Measurements from ENCODE around the gene IGSF21. TPM values are rescaled to one million over a fixed set of nuclear protein-coding genes. Genes with fewer than 3 reads are reported as not detected.

Gene IGSF21
- total and polyA plus RNA-seq, 2 of the 8 experiments (the other 6 are each of a cell fraction or from before 2014, with no cell fraction given), result 22.5 to 28.5 TPM

- Histone ChIP-seq H4K20me1 (replicated peaks in 1 of 2; ENCODE audit: control insufficient read depth in 1 of 2, insufficient read depth in 2 of 2, low read length in 2 of 2) (no peaks in the 10 kb centered on the region), H3K23me2 (ENCODE audit: low read depth, low read length) (no peaks in the 10 kb centered on the region), H3K79me1 (ENCODE audit: low read depth, low read length) (peaks cover 3% of the 10 kb centered on the region; the same call in 1 of the 2 replicates), H2AK5ac (ENCODE audit: low read depth, low read length) (no peak overlapping the region; the same call in 1 of the 2 replicates), H3K9me3 (ENCODE audit: insufficient read depth in 2 of 2, low read depth in 1 of 2, low read length in 1 of 2) (0 out of 4 replicates have a peak, but pooled peaks cover 0 to 3% of the 10 kb centered on the region in 2 experiments), H3K14ac (ENCODE audit: insufficient read length) (no peak overlapping the region), H3K9ac (replicated peaks in 1 of 4; ENCODE audit: extremely low read depth in 1 of 4, low read depth in 3 of 4, low read length in 3 of 4) (no peak overlapping the region), H3K4ac (replicated peaks; ENCODE audit: insufficient read length, low read depth, low read length) (no peak overlapping the region), H3K18ac (ENCODE audit: extremely low read depth, low read length) (no peak overlapping the region), H4K91ac (replicated peaks; ENCODE audit: insufficient read length, low read length) (no peak overlapping the region), H3K23ac (ENCODE audit: insufficient read length) (no peak overlapping the region), H2BK12ac (ENCODE audit: low read depth, low read length) (0 out of 2 replicates have a peak overlapping the region, but pooled peaks have one; percentile 27), H3K4me3 (ENCODE audit: extremely low read depth in 1 of 4, insufficient read depth in 2 of 4, low read depth in 3 of 4, low read length in 4 of 4) (no peak overlapping the region), H2BK5ac (ENCODE audit: low read depth, low read length) (no peak overlapping the region), H2BK120ac (replicated peaks; ENCODE audit: low read depth, low read length) (no peak overlapping the region), H2AFZ (ENCODE audit: low read length) (no peak overlapping the region), H3K56ac (replicated peaks; ENCODE audit: insufficient read length, low read depth, low read length) (no peak overlapping the region), H4K5ac (ENCODE audit: insufficient read length, low read depth, low read length) (no peak overlapping the region), H3K36me3 (ENCODE audit: control insufficient read depth in 2 of 4, insufficient read depth in 4 of 4, low read length in 3 of 4) (no peaks in the 10 kb centered on the region), H2BK20ac (ENCODE audit: low read length) (no peak overlapping the region), H3K27me3 (replicated peaks in 1 of 4; ENCODE audit: control insufficient read depth in 3 of 4, extremely low read depth in 1 of 4, insufficient read depth in 3 of 4, low read length in 3 of 4) (no peaks in the 10 kb centered on the region), H3K79me2 (ENCODE audit: control insufficient read depth in 1 of 2, insufficient read depth in 2 of 2, low read length in 2 of 2) (no peaks in the 10 kb centered on the region), H3K4me2 (ENCODE audit: insufficient read depth in 1 of 2, low read depth in 2 of 2, low read length in 2 of 2) (no peak overlapping the region), H2BK15ac (ENCODE audit: low read length) (no peak overlapping the region), H3K27ac (ENCODE audit: low read depth, low read length) (no peak overlapping the region), H3K4me1 (replicated peaks in 1 of 4; ENCODE audit: control insufficient read depth in 3 of 4, insufficient read depth in 4 of 4, low read length in 3 of 4) (peaks cover 0 to 8% (median 2%) of the 10 kb centered on the region in 4 experiments; a peak in 5 of 7 replicates), H4K8ac (ENCODE audit: extremely low read depth, insufficient read depth, low read length) (no peak overlapping the region)
- DNase-seq (ENCODE audit: low read depth in 1 of 2, low spot score in 2 of 2) (no peak), FAIRE-seq (no peak)
- WGBS, 2 experiments (ENCODE audit: extremely low coverage in 1 of 2, insufficient coverage in 1 of 2, insufficient read length in 1 of 2, insufficient replicate concordance in 2 of 2, low coverage in 1 of 2, low lambda C conversion rate in 2 of 2, missing lambda C conversion rate in 1 of 2), result 85% methylated on average over 17 of the region's 18 CpGs; no CpG with 5 or more reads in 1 of the 2 experiments
- ChIA-PET POLR2A (ENCODE audit: partially characterized antibody) (no interaction called here), CTCF (ENCODE audit: partially characterized antibody) (interaction anchor here (0.7 to 0.8 kb wide), 2 partner anchors 15 to 390 kb away, joined by 3 read pairs; no protein-coding TSS in a partner anchor)
- TF ChIP-seq RNF2 (IDR thresholded peaks at IDR 0.05; ENCODE audit: borderline replicate concordance, low read depth, low read length, missing control alignments, poor library complexity, severe bottlenecking) (no peak), KDM5A (IDR thresholded peaks at IDR 0.05; ENCODE audit: low read length) (no peak), YY1 (IDR thresholded peaks at IDR 0.05; ENCODE audit: low read depth, low read length) (no peak), HDAC2 (IDR thresholded peaks at IDR 0.05; ENCODE audit: borderline replicate concordance in 1 of 2, low read depth in 2 of 2, low read length in 2 of 2) (no peak), CTCF (IDR thresholded peaks at IDR 0.05; ENCODE audit: control extremely low read depth in 1 of 3, insufficient read depth in 1 of 3, low read depth in 1 of 3, low read length in 3 of 3) (no peak), RBBP5 (IDR thresholded peaks at IDR 0.05; ENCODE audit: borderline replicate concordance, low read depth, low read length) (no peak), CTBP2 (IDR thresholded peaks at IDR 0.05; ENCODE audit: borderline replicate concordance, insufficient read depth, insufficient read length, low read length) (no peak), SUZ12 (IDR thresholded peaks at IDR 0.05; ENCODE audit: low read length) (no peak), SIRT6 (IDR thresholded peaks at IDR 0.05; ENCODE audit: low read length) (no peak)
Measured at GRCh38 chr1:18191481-18192155, 84.0 kb downstream of the IGSF21 start.
